NCI-H1930 (cell line): Measurements from ENCODE around the gene UIMC1.

Experiments used
- DNase-seq, 2 experiments: peaks; one replicate each; lab custom pipeline; 2025; lab: John Stamatoyannopoulos, UW

Gene UIMC1

GRCh38 chr5:176954050-176954449, 52.5 kb downstream of the UIMC1 start:
- DNase-seq, result no peak

- DNase-seq, result no peak
These were observed 53.9 kb downstream of the UIMC1 start for GRCh38 chr5:176952531-176953193.

GRCh38 chr5:176948458-176948857, 58.1 kb downstream of the UIMC1 start:
- no peak for DNase-seq

- DNase-seq, result no peak
These were observed 58.7 kb downstream of the UIMC1 start for GRCh38 chr5:176947847-176948246.

GRCh38 chr5:176944268-176944667, 62.3 kb downstream of the UIMC1 start:
- no peak for DNase-seq

GRCh38 chr5:176943816-176944215, 62.8 kb downstream of the UIMC1 start:
- DNase-seq, result no peak

GRCh38 chr5:176941951-176942350, 64.6 kb downstream of the UIMC1 start:
- no peak for DNase-seq

GRCh38 chr5:176938472-176938871, 68.1 kb downstream of the UIMC1 start:
- DNase-seq, result no peak

GRCh38 chr5:176935017-176935416, 71.6 kb downstream of the UIMC1 start:
- DNase-seq, result no peak

- no peak for DNase-seq
These were observed 72.2 kb downstream of the UIMC1 start for GRCh38 chr5:176934309-176934930.

GRCh38 chr5:176929654-176930053, 76.9 kb downstream of the UIMC1 start:
- DNase-seq, result no peak

- no peak for DNase-seq
These were observed 79.0 kb downstream of the UIMC1 start for GRCh38 chr5:176927562-176927961.

GRCh38 chr5:176922817-176923216, 83.8 kb downstream of the UIMC1 start:
- no peak for DNase-seq

GRCh38 chr5:176921714-176922113, 84.9 kb downstream of the UIMC1 start:
- no peak for DNase-seq

GRCh38 chr5:176918613-176919012, 88.0 kb downstream of the UIMC1 start:
- DNase-seq, result no peak

- DNase-seq, result no peak
These were observed 90.2 kb downstream of the UIMC1 start for GRCh38 chr5:176916337-176916736.

- no peak for DNase-seq
These were observed 90.7 kb downstream of the UIMC1 start for GRCh38 chr5:176915906-176916305.

GRCh38 chr5:176912115-176912514, 94.5 kb downstream of the UIMC1 start:
- no peak for DNase-seq

- no peak for DNase-seq
These were observed 97.8 kb downstream of the UIMC1 start for GRCh38 chr5:176908675-176909368.

GRCh38 chr5:176906796-176907195, 99.8 kb downstream of the UIMC1 start:
- DNase-seq, result no peak

- no peak for DNase-seq
These were observed 100.5 kb downstream of the UIMC1 start for GRCh38 chr5:176906126-176906525.

- DNase-seq, result no peak
These were observed 102.3 kb downstream of the UIMC1 start for GRCh38 chr5:176904276-176904675.

GRCh38 chr5:176902911-176903664, 103.5 kb downstream of the UIMC1 start:
- no peak for DNase-seq
